ENCODE measurements around the gene CNTN4. TPM values are rescaled to one million over a fixed set of nuclear protein-coding genes. Genes with fewer than 3 reads are reported as not detected.
"Not testable (repeated sequence)": the region's sequence is repeated elsewhere in the genome, so short reads cannot be mapped to it uniquely, and the experiment has no call there.

CNTN4 gene
- 1.3 TPM for polyA plus RNA-seq (2013, experiment 1 of 2; ENCODE audit: insufficient read length)
- 1.1 TPM for polyA plus RNA-seq (2013, experiment 2 of 2; ENCODE audit: insufficient read length)

DNA sequence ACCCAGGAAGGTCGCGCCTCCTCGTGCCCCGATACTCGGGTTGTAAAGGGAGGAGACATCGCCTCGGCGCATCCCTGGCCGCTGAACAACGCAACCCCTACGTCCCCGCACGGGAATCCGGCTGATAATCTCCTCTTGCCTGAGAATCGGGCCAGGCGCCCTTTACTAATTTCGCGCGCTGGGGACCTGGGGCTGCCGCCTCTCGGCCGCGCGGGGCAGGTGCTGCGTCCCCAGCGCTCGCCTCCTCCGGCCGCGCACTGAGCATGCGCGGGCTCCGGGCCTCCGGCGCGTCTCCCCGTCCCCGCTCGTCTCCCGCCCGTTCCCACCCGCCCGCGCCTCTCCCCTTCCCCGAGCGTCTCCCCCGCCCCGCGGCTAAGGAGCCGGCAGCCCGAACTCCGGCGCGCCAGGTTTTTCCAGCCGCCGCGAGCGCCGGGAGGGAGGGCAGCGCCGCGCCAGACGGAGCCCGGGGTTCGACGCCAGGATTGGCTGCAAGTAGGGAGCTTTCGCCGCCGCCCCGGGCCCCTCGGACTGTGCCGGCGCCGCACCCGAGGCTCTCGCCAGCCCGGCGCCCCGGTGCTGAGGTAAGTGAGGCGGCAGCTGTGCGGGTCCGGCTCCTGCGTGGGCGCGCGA, at the start of gene CNTN4:
Gene CNTN4 (plus strand): TSS at position 469 of the 630 bp plus-strand sequence.
- peak; percentile 53 for DNase-seq

DNA sequence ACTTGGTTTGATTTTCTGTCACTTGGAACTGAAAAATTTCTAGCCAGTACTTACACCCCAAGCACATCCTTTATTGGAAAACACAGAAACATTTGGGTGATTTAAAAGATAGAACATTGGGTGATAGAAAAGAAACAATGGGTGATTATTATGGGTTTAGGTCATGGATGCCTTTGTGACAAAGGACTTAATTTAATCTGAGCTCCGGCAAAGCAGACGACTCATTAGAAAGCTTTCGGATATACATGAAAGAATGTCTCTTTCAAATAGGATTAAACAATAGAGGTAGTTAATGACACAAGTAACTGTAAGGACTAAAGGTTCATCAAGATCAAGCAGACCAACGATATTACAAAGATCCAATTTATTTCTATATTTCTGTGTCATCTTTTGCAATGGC, 37.3 kb upstream of the CNTN4 start:
- DNase-seq: no peak

DNA sequence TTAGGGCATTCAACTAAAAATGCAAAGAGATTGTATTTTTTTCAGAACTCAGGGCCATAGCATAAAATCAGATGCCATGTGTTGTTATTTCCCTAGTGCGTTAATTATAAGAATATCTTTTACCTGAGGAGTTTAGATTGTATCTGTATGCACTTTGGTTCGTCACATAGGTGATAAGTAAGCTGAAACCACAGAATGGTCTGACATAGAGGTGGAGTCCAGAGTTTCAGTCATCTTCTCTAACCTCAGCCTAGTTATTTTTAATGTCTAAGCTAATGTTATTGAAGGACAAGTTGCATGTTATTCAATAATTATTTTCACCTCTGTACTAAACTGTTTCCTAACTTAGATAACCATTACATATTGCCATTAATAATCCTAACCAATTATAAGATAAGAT, 27.1 kb upstream of the CNTN4 start:
- no peak for DNase-seq

DNA sequence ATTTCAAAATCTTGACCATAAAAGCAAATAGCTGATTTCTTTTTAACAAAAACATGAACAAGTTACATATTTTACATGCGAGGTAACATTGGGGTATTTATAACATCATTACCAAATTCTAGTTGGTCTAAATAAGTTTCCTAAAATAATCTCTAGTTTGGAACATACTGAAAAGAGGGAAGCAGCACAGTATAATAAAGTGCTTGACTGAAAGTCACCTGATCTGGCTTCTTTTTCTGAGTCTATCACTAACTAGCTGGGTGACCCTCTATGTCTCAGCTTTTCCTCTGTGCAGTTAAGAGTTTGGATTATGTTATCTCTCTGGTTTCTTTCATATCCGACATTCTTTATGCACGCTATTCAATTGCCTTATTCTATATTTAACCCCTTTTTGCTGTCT, 19.8 kb upstream of the CNTN4 start:
- DNase-seq: no peak

DNA sequence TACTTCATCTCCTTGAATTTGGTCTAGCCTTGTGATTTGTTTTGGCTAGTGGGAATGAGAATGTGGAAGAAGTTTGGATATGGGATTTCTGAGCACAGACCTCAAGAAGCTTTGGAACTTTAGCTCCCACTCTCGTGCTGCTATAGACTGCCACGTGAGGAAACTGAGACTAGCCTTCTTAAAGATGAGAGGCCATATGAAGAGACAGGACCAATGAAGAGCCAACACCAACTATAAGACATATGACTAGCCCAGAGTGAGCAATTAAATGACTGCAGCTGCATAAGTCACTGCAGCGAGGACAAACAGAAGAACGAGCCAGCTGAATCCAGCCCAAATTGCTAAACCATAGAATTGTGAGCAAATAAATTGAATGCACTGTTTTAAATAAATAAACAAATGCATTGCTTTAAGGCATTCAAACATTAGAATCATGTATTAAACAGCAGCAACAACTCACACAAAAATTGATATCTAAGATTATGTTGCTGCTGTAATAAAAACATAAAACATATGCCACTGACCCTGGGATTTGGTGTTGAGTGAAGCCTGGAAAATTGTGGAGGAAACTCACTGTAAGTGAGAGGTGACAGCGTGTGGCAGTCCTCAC, 15.7 kb upstream of the CNTN4 start:
- DNase-seq: no peak

DNA sequence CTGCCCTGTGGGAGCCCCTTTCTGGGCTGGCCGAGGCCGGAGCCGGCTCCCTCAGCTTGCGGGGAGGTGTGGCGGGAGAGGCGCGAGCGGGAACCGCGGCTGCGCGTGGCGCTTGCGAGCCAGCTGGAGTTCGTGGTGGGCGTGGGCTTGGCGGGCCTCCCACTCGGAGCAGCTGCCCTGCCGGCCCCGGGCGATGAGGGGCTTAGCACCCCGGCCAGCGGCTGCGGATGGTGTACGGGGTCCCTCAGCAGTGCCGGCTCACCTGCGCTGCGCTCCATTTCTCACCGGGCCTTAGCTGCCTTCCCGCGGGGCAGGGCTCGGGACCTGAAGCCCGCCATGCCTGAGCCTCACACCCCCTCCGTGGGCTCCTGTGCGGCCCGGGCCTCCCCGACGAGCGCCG, 15.1 kb upstream of the CNTN4 start:
- DNase-seq: not testable (repeated sequence)

DNA sequence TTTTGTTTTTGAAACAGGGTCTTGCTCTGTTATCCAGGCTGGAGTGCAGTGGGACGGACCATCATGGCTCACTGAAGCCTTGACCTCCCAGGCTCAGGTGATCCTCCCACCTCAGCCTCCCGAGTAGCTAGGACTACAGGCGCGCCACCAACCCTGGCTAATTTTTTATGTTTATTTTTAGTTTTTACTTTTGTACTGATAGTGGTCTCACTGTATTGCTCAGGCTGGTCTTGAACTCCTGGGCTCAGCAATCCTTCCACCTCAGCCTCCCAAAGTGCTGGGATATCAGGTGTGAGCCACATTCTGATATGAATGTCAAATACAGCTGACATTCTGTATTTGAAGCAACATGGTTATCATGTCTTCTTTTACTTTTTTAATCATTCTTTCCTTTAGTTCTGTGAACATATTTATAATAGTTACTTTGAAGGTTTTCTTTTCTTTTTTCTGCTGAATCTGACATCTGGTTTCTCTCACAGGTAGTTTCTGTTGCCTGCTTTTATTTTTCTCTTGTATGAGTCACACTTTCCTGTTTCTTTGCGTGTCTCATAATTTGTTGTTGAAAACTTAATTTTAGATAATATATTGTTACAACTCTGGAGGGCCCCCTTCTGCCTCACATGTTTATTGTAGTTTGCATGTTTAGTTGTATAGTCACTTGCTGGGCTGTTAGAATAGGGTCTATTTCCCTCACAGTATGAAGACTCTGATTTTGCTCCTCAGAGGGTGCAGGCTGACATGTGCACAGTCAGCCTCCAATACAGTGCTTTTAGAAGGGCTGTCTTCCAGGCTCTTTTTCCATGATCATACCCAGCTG, 8.4 kb upstream of the CNTN4 start:
- DNase-seq: no peak

DNA sequence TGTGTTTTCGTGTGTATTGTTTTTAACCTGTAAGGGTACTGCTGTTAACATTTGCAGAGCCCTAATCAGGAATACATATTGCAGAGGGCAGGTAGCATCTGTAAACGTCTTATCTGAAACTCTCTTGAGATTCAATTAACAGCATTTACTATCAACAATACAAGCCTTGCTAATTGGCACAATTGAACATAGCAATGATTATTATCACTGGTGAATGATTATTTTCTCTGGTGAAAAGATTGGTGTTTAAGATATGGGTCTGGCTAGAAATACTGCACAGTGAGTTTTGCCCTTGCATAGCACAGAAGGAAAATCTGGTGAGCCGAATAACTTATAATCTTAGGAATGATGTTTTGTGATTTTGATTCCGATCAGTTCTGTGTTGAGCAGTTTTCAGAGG, 5.9 kb upstream of the CNTN4 start:
- no peak for DNase-seq

DNA sequence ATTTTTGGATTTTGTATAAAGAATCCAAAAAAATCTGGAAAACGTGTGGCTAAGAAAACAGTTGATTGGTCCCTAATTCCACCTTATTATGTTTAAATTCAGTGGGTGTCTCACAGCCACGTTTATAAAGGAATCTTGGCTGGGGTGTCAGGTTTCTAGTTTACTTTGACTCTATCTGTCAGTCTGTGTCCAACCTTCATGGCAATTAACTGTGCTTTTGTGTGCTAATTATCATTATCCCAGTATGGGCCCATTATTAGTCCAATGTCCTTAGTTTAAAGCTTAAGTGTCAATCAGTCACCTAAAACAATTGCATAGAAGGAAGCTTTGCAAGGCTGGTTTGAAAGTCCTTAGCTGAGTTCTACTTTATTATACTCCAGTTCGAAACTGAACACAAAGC, 3.7 kb upstream of the CNTN4 start:
- DNase-seq: no peak

DNA sequence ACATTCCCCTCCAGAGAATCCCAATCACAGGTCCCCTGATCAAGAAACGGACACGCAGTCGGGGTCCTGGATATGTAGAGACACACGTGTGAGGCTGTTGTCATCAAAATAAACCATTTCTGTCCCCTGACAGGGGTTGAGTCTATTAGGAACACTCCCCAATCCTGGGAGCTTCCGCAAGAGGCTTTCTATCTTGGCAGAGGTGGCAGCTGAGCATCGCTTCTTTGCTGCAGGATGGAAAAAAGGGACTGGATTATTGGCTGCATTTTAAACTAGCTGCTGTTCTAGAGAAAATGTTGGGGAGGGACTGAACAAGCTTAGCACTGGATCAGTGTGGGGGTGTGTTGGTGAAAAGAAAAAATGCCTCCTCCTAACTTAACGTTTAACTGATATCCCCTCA, 2.5 kb upstream of the CNTN4 start:
- DNase-seq: no peak

DNA sequence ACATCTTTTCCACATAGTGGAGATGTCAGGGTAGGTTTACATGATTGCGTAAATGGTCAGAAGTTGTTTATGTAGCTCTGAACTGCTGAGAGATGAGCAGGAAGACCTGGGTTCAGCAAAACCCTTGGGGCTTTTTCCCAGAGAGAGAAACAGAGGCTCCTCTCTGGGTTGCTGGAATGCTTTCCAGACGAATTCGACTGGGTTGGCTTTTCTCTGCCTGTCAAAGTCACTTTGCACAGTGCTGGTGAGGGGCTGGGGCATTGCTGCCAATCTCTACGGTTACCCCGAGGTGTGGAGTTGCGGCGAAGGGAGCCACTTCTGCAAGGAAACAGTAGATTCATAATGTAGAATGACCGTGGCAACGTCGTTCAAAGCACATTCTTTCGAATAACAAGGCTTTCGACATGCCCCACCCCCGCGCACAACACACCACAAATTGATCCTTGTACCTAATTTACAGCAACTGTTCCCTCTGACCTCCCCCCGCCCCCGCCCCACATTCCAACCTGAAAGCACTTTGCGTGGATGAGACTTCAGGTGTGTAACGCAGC, 950 bp upstream of the CNTN4 start:
- DNase-seq: no peak

DNA sequence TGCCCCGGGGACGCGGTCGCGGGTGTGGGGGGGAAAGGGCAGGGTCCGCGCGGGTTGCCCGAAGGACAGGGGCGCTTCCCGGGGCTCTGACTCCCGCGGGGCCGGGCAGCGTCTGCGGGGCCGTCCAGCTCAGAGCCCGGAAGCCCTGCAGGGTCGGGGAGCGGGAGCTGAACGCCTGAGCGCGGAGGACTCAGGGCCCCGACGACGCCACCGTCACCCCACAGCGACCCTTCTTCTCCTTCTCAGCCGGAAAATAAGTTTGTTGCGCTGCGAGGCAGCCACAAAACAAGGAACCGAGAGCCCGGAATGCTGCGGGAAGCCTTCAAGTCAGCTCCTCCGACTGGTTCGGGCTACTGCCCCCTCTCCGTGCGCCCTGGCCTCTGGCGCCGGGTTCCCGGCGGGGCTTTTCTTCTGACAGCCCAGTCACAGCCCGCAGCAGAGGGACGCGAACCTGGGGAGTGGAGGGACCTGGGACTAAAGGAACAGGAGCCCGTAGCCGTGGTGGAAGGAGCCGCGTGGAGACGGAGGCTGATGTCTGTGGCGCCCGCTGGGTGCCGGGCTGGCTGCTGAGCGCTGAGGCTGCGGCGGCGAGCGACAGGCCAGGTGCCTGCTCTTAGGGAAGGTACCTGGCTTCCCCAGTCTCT, 484 bp downstream of the CNTN4 start:
- DNase-seq: no peak

DNA sequence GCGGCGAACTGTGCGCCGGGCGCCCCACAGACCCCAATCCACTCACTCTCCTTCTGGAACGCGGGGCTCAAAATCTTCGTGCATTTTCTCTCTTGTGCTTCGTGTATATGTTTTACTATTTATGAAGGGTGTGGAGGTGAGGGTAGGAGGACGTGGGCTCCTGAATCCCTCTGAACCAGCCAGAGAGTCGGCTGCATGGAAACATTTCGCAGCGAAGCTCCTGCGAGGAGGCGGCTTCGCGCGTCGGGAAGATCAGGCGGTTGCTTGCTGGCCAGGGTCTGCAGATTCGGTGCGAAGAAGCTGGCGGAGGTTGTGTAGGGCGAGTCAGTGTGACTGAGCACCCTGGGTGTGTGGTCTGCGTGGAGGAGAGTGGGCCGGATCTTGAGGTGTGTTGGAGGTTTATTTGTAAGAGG, 1.1 kb downstream of the CNTN4 start:
- no peak for DNase-seq

DNA sequence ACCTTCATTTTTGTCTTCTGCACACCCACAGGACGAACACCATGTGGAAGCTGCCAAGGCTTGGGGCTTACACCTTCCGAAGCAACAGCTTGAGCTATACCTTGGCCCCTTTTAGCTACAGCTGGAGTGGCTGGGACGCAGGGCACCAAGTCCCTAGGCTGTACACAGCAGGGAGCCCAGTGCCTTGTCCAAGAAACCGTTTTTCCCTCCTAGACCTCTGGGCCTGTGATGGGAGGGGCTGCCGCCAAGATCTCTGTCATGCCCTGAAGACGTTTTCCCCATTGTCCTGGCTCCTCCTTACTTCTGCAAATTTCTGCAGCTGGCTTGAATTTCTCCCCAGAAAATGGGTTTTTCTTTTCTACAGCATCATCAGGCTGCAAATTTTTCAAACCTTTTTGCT, 7.8 kb downstream of the CNTN4 start:
- DNase-seq: no peak

DNA sequence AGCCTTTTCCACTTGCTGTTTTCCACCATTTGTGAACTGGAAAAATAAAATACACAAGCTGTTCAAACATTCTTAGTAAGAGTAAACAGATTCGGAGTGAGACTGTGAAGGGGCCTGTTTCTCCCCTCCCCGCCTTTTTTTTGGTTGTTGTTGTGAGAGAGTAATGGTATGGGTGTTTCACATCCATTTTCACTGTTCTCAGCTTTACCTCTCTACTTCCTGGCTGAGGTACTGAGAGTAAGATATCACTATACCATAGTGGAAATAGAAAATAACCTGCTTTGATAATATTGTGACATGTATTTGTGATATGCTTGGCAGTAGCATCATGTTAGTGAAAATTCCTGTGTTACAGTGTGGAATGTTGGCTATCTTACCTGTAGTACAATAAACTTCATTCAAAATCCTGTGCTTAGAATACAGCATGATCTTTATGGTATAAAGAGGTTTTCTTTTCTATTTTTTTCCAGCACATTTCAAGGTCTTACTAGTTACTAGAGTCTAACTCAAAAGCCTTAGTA, 12.0 kb downstream of the CNTN4 start:
- no peak for DNase-seq

DNA sequence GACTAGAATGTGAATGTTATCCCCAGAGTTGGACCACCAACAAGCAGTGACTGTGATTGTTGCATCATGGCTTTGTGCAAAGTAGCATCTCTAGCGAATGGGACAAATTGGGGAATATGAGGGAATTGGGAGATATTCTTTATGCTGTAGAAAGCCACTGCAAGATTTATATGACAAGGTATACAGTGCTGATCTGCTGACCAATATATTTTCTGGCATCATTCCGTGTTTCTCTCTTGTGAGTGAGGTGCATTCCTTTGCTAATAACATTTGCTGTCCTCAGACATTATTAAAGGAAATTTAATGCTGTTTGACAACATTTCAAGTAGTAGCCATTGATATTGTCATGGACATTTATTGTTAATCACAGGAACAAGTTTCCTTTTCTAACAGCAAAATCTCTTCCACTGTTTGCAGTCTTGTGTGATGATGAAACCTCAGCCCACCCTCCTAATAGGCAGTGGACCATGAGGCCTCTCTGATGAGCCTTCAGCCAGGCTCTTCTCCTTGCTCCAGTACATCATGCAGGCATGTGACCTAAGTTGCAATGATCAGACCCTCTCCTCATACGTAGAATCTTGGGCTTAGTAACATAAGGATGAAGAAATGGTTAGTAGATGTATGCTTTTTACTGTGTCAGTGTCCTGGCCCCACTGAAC, 16.1 kb downstream of the CNTN4 start:
- no peak for DNase-seq

DNA sequence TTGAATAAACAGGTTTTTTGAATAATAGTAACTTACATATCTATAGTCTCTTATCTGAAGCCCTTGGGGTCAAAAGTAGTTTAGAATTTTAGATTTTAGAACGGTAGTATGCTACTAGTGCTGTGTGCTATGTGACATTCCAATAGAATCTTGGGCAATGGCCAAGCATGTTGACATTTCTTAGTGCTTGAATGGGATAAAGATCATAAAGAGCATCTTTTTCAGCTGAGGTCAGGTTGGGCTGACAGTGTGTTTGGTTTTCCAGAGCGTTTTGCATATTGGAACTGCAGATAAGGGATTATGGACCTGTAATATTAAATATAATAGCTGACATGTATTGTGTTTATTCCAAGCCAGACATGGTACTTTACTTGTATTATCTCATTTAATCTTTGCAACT, 32.1 kb downstream of the CNTN4 start:
- DNase-seq: no peak

DNA sequence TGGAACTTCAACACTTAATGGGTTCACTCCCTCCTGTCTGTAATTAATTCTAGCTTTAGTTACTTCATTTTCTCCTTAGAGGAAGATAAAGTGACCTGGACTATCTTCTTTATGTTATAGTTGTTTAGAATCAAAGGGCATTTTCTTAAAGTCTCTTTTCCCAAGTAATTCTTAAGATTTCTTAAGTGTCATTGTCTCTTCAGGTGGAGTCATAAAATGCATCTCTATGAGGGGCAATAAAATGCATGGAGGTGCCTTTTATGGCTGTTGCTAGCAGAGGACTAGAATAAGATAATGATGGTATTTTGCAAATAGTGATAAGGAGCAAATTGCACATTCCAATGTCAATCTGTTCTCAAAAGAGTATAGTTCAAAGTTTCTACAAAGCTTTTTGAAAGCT, 34.5 kb downstream of the CNTN4 start:
- no peak for DNase-seq

DNA sequence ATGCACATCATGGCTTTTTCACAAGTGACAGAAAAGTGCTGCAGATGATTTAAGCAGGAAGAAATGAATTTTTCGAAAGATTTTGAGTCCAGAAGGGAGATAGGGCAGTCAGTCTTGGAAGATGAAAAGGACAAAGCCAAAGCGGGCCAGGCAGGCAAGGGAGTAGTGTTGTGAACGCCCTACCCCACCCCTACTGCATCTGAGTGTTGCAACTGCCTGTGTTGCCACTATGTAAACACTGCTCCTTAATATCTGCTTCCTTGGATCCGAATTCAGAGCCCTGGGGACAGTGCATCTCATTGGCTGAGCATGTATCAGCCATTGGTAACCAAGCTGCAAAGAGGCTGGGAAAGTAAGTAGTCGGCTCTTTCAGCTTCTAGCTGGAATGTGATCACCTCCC, 39.0 kb downstream of the CNTN4 start:
- no peak for DNase-seq

DNA sequence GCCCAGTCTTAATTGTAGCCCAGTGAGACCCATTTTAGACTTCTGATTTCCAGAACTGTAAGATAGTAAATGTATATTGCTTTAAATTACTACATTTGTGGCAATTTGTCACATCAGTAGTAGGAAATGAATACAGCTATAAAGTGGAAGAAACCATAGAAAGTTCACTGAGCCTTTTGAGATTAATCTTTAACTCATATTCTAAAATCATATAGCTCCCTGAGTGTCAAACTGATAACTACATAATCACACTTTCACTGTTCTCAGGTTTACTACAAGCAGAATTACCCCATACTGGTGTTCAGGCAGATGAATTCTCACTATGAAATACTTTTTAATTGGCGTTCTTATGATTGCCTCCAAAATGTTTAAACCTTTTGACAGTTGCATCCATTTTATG, 42.8 kb downstream of the CNTN4 start:
- DNase-seq: no peak

DNA sequence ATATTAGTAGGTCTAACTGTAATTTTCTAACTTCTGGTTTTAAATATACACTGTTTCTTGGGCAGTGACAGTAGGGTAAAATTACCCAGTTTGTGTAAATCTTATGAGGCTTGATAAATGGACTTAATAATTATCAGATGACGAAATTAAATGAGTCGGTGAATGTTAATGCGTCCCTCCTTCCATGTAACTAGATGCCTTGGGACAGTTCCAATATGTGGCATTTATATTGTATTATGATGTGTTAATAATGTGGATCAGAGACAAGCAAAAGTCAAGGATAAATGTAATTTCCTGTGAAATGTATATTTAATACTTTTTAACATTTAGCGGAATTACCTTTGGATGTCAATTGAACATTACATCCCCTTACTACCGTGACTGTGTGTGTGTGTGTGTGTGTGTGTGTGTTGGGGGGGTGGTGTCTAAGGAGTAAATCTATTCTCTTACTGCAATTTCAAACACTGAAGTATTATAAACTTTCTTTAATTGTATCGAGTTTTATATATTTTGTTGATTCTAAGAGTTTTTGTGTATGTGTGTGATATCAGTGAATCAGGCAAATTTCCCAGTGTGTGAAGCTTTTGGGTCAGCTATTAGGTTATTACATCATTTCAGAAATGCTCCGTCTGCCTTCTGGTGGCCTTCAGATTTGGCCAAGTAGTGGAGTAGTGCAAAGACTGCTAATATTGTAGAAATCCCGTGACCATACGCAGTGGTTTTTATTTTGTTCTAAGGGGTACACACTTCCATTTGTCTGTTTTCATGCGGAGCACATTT, 50.1 kb downstream of the CNTN4 start:
- DNase-seq: no peak

Data from fibroblast of skin of abdomen (primary cell).